Activated CD4-positive, alpha-beta T cell treated with anti-CD3 and anti-CD28 coated beads for 48 hours (primary cell): ENCODE results near the gene MICA.
"Not testable (repeated sequence)": the region's sequence is repeated elsewhere in the genome, so short reads cannot be mapped to it uniquely, and the experiment has no call there.

ENCODE experiments used
- DNase-seq: peaks from one replicate; pipeline ENCODE4 v3.0.0-alpha.2; 2020

The MICA gene

DNA sequence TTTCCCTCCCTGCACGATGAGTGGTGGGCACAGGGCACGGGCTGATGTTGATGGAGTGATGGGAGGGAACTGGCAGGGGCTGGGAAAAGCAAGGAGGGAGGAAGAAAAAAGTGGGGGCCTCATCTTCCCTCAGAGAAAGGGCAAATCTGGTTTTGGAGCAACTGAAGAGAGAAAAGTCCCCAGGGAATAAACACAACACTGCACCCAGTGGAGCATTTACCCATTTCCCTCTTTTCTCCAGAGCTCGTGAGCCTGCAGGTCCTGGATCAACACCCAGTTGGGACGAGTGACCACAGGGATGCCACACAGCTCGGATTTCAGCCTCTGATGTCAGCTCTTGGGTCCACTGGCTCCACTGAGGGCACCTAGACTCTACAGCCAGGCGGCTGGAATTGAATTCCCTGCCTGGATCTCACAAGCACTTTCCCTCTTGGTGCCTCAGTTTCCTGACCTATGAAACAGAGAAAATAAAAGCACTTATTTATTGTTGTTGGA, 11.4 kb downstream of the MICA start:
- no peak for DNase-seq

DNA sequence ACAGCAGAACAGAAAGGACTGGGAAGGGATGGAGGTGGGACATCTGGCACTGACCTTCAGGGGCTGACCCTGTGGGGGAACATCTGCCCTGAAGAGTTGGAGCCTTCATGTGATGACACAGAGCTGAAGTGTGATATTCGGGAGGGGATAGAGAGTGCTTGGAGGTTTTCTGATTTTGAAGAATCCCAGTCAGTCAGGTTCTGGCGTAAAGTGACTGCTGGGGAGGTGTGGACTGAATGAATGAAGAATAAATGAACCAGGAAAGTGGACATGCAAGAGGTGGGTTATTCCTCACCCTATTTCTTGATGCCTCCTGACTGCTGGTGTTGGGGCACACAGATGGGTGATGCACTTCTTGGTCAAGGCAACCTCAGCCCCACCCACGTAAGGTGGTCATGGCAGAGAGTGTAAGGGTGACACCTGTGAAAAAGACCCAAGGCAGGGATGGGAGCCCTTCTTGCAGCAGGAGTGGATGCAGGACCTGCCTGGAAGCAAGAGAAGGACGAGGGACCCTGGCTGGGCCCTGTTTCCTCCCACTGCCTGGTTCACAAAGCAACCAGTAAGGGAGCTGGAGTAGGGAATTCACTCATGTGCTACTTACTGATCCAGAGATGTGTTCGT, 13.1 kb downstream of the MICA start:
- DNase-seq = no peak

DNA sequence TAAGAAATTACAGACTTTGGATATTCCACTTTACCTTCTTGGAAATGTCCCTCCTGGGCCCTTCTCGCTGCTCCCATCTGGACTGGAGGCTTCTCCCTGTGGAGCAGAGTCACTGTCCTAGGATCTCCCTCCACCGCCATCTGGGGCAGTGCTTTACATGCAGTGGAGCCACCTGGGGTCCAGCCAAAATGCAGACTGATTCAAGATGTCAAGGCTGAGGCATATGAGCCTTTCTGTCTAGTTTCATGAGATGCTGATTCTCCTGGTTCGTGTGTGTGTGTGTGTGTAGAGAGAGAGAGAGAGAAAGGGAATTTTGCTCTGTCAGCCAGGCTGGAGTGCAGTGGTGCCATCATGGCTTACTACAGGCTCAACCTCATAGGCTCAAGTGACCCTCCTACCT, 14.9 kb downstream of the MICA start:
- no peak for DNase-seq

DNA sequence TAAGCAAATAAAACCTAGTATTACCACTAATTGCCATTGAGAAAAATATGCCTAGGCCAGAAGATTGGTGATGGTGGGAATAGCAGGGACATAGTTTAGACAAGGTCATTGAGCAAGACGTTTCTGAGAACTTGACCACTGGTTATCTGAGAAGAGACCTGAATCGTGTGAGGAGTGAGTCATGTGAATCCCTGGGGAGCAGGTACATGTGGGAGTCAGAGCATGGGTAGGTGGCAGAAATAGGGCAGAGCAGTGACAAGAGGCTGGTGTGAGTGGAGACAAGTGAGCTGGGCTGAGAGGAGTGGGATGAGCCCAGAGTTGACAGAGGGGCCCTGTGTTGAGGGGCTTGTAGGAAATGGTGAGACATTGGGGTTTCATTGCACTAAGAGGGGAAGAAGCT, 16.4 kb downstream of the MICA start:
- DNase-seq = no peak

DNA sequence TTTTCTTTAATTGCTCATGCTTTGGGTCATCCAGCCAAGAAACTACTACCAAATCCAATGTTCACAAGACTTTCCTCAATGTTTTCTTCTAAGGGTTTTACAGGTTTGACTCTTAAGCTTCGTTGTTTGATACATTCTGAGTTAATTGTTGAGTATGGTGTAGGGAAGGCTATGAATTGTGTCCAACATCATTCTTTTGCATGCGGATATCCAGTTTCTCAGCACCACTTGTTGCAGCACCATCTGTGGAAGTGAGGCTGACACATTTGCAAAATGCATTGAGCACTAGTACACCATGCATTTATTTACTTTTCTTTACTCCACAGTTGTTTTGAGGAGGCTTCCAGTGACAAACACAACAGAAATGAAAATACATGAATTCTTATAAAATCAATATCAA, 17.2 kb downstream of the MICA start:
- no peak for DNase-seq

DNA sequence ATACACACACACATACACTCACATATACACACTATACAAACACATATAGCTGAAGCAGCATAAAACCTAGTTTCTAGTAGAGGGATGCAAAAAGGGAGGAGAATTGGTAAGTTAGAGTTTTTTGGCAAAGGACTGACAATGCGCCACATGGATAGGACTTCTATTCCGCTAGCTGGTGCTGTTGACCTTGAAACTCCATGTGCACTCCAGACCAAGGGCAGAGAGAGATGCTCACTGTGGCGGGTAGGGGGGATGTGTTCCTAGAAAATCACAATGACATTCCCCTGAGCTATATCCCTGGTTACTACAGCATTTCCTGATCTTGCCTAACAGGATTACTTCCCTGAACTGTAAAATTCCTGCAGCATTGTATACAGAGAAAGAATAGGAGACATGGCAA, 19.2 kb downstream of the MICA start:
- no peak for DNase-seq

DNA sequence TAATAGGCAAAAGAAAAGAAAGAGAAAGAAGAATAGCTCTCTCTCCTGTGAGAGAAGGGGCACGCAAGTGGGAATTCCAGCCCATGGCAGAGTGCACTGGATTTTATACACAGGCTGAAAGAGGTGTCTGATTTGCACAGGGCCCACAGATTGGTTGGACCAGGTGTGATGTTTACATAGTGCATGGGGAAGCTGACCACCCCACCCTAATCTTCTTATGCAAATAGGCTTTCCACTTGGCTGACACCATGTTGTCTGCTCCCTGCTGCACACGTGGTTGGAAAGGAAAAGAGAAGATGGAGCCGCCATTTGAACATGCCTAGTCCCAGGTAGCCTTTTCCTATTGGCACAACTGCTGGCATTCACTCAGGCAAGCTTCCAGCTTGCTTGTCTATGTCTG, 20.2 kb downstream of the MICA start:
- DNase-seq = no peak

DNA sequence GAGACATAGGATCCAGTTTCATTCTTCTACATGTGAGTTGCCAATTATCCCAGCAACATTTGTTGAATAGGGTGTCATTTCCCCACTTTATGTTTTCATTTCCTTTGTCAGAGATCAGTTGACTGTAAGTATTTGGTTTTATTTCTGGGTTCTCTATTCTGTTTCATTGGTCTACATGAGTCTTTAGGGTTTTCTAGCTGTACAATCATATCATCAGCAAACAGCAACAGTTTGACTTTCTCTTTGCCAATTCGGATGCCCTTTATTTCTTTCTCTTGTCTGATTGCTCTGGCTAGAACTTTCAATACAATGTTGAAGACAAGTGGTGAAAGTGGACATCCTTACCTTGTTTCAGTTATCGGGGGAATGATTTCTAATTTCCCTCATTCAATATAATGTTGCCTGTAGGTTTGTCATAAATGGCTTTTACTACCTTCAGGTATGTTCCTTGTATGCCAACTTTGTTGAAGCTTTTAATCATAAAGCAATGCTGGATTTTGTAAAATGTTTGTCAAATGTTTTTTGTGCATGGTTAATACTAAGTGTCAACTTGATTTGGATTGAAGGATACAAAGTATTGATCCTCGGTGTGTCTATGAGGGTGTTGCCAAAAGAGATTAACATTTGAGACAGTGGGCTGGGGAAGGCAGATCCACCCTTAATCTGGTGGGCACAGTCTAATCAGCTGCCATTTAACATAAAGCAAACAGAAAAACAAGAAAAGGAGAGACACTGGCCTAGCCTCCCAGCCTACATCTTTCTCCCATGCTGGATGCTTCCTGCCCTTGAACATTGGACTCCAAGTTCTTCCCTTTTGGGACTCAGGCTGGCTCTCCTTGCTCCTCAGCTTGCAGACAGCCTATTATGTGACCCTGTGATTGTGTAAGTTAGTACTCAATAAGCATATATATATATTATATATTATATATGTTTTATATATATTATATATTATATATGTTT, 23.3 kb downstream of the MICA start:
- DNase-seq = no peak

DNA sequence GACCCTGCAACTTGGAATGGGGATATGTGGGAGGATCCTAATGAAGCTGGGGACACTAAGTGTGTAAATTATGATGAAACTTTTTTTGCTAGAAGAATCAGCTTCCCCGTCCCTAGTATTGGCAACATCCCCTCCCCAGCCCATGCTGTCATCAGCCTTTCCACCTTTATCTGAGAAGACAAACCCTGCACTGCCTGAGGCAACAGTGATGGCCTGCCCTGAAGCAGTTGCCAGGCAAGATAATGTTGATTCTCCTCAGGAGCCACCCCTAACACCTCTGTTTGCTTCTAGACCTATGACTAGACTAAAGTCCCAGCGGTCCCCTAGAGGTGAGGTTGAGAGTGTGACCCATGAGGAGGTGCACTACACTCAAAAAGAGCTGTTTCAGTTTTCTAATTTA, 27.1 kb downstream of the MICA start:
- no peak for DNase-seq

DNA sequence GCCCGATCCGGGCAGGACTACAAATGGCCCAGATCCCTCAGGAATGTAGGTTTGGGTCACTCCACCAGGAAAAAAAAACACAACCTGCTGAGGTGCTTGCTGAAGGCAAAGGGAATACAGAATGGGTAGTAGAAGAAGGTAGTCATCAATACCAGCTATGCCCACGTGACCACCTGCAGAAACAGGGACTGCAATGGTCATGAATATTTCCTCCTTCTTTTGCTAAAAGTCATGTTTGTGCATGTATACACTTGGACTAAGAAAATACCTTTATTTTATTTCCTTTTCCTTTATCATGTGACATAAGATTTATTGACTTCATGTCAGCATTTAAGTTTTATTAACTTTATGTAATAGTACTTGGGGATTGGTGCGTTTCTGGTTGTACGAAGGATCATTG, 31.7 kb downstream of the MICA start:
- DNase-seq = not testable (repeated sequence)

DNA sequence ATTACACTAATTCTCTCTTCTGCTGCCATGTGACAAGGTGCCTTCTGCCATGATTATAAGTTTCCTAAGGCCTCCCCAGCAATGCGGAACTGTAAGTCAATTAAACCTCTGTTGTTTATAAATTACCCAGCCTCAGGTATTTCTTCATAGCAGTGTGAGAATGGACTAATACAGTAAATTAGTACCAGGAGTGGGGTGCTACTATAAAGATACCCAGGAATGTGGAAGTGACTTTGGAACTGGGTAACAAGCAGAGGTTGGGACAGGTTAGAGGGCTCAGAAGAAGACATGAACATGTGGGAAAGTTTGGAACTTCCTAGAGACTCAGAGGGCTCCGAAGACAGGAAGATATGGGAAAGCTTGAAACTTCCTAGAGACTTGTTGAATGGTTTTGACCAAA, 34.8 kb downstream of the MICA start:
- no peak for DNase-seq

DNA sequence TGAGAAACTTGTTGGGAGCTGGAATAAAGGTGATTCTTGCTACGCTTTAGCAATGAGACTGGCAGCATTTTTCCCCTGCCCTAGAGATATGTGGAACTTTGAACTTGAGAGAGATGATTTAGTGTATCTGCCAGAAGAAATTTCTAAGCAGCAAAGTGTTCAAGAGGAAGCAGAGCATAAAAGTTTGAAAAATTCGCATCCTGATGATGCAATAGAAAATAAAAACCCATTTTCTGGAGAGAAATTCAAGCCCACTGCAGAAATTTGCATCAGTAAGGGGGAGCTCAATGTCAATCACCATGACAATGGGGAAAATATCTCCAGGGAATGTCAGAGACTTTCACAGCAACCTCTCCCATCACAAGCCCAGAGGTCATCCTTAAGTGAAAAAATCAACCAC, 35.3 kb downstream of the MICA start:
- DNase-seq = no peak

DNA sequence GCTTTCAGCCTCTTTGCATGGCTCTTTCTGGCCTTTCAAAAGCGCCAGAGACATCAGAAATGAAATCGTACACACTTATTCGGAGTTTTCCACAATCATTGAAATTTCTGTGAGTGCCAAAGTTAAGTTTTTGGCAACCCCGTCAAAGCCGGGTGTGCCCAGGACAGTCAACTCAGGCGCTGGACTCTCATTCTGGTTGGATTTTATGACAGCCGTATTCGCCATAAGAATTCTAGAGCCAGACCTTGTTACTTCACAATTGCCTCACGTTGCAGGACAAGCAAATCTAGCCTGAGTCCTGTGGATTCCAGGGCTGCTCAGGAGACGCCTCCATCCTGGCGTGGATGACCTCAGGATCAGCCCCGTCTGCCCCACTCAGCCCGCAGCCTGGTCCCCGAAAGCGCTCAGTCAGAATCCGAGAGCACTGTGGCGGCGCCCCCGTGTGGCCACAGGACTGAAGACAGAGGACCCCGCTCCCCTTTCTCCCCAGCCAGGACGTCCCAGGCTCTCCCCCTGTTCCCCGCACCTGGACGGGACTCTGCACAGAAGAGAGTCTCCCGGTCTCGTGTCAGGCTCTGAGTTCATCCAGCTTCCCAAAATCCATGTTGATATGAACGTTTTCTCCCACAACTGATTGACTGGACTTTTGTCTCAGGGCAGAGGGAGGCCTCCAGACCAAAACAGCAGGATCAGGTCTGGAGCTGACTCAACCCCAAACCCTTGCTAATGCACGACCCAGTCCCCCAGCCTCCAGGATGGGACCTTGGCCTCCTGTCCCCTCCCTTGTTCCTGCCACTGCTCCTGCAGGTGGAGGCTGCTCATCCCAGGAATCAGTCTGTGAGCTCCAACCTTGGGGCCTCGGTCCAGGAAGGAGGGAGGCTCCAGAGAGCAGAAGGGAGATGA, 38.2 kb downstream of the MICA start:
- peak; percentile 91 for DNase-seq

DNA sequence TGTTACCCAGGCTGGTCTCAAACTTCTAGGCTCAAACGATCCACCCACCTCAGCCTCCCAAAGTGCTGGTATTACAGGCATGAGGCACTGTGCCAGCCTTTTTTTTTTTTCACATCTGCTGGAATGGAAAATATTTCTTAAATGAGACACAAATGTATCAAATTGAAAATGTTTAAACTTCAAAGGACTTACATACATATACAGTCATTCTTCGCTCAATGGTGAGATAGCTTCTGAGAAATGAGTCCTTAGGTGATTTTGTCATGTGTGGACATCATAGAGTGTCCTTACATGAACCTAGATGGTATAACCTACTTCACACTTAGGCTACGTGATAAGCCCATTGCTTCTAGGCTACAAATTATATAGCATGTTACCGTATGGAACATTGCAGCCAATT, 43.1 kb downstream of the MICA start:
- no peak for DNase-seq

DNA sequence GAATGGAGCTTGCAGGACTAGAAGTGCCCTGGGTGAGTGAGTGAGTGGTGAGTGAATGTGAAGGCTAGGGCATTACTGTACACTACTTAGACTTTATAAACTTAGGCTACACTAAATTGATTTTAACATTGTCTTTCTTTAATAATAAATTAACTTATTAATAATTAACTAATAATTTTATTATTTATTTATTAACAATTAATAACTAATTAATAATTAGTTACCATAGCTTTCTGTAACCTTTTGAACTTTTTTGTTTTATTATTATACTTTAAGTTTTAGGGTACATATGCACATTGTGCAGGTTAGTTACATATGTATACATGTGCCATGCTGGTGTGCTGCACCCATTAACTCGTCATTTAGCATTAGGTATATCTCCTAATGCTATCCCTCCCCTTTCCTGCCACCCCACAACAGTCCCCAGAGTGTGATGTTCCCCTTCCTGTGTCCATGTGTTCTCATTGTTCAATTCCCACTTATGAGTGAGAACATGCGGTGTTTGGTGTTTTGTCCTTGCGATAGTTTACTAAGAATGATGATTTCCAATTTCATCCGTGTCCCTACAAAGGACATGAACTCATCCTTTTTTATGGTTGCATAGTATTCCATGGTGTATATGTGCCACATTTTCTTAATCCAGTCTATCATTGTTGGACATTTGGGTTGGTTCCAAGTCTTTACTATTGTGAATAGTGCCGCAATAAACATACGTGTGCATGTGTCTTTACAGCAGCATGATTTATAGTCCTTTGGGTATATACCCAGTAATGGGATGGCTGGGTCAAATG, 43.8 kb downstream of the MICA start:
- DNase-seq = not testable (repeated sequence)

DNA sequence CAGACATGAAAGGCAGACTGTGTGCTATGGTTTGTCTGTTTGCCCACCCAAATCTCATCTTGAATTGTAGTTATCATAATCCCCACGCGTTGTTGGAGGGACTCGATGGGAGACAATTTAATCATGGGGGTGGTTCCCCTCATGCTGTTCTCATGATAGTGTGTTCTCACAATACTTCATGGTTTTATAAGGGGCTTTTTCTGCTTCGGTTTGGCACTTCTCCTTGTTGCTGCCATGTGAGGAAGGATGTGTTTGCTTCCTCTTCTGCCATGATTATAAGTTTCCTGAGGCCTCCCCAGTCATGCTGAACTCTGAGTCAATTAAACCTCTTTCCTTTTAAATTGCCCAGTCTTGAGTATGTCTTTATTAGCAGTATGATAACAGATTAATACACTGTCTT, 47.4 kb downstream of the MICA start:
- no peak for DNase-seq

DNA sequence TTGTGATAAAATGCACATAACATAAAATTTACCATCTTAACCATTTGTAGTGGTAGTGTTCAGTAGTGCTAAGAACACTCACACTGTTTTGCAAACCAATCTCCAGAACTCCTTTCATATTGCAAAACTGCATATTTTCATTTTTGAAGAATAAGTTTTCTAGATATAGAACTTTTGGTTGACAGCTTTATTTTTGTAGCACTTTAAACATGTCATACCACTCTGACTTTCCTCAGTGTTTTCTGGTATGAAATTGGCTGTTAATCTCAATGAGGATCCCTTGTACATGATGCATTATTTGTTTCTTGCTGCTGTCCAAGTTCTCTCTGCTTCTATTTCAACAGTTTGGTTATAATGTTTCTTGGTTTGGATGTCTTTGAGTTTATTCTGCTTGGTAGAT, 49.5 kb downstream of the MICA start:
- no peak for DNase-seq

DNA sequence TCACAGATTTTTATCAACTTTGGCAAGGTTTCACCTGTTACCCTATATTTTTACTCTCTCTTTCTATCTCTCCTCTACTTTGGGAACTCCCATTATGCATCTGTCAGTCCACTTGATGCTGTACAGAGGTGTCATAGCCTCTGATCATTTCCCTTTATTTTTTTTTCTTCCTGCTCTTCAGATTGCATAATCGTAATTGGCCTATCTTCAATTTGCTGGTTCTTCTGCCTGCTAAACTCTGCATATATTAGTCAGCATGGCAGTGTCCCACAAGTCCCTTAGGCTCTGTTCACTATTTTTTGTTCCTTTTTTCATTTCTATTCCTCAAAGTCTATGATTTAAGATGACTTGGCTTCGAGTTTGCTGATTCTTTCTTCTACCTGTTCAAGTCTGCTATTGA, 49.9 kb downstream of the MICA start:
- no peak for DNase-seq

DNA sequence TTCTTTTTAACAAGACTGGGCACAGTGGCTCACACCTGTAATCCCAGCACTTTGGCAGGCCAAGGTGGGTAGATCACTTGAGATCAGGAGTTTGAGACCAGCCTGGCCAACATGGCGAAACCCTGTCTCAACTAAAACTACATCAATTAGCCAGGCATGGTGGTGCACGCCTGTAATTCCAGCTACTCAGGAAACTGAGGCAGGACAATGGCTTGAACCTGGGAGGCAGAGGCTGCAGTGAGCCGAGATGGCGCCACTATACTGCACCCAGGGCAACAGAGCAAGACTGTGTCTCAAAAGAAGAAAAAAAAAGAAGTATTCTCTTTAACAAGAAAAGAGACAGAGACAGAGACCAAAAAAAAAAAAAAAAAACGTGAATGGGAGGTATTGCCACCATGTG, 56.5 kb downstream of the MICA start:
- not testable (repeated sequence) for DNase-seq

DNA sequence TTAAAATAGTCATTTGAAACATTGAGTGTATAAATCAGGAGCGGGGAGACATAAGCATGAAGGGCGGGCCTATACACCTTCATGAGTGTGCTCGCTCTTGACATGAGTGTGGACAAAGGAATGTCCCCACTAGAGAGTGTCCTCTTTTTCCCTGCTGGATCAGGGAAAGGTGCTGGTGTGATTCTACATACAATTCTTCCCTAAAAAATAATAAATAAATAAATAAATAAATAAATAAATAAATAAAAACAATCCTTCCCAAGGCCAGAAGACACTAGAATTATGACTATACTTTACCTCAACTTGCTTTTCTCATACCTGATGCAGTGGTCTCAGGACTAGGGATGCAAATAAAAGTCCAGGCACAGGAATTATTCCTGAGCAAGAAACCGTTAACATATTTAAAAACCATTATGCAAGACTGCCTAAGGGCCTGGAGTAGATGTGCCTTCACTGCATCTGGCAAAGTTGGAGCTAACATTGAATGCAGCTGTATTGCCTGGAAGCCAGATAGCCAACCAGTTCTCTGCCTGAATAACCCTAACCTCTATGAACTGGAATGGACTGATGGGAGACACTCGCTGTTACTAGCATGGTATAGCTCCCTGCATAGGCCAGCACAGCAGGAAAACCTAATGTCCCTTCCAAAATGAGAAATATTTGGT, 57.1 kb downstream of the MICA start:
- DNase-seq = no peak

DNA sequence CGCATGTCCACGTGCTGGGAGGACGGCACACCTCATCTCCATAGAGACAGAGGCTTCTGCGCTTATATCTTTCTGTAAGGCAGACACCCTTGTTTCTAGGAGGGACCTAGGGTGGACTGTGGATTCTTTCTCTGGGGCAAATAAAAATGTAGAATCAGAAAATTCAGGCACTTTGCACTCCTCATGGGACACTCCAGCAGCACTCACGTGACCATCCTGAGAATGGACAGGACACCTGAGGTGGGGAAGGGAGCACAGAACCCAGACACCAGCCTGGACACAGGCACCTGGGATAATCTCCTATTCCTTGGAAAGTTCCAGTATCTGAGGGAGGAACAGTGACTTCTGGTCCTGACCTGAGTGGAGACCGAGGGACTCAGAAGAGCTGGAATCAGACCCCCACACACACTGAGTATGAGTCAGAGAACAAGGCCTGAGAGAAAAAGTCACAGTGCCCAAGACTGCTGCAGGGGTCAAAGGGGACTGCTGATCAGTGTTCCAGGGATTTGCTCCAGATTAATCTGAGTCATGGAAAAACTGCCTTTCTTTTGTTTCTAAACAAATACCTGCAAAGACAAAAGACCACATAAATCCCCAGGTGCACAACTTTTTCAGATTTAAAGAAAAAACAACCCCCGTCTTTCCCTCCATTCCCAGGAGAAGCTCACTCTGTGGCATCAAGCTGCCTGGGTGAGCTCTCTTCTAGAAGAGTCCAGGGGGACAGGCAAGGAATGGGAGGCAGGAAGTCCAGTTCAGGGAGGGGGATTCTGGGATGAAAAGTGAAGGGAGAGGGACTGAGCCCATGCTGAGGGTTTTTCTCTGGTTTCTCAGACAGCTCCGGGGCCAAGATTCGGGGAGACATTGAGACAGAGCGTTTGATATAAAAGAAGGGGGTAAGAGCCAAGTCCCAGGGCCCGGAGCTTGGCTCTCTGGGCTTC, 58.9 kb downstream of the MICA start:
- no peak for DNase-seq
